Stimulated activated CD8-positive, alpha-beta memory T cell treated with anti-CD3 and anti-CD28 coated beads, Interleukin-12 subunit alpha, Interleukin-12 subunit beta, amount 100 ng/mL, for 1 hour (primary cell): Measurements from ENCODE around the gene ETV6.
"Not testable (repeated sequence)": the region's sequence is repeated elsewhere in the genome, so short reads cannot be mapped to it uniquely, and the experiment has no call there.

Experiments used
- DNase-seq: peaks from one replicate; pipeline ENCODE4 v3.0.0-alpha.2; 2020; ENCODE audit warnings: low read depth

Gene ETV6

DNA sequence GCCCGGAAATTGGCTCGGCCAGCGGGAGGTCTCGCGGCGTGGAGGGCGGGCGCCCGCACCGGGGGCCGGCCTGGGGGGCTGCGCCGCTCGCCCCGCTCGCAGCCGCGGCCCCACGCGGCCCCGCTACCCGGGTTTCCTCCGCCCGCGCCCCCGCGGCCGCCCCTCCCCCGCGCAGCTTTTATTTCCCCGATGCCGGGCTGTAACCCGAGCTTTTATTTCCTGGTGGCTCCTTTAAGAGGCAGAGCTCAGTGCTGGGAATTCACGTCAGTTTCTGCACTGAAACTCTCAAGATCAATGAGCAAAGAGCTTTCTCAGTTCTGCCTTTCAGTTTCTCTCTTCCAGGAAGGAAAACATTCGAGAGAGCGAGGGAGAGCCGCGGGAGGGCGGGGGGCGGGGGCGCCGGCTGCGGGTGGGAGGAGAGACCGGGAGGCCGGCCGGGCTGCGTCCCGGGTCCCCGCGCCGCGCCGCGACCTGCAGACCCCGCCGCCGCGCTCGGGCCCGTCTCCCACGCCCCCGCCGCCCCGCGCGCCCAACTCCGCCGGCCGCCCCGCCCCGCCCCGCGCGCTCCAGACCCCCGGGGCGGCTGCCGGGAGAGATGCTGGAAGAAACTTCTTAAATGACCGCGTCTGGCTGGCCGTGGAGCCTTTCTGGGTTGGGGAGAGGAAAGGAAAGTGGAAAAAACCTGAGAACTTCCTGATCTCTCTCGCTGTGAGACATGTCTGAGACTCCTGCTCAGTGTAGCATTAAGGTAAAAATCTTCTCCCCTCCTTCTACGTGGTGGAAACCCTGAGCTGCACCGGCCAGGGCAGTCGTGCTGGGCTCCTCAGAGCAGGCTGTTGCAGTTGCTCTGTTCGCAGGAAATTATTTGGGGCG is at the start of gene ETV6:
Gene ETV6 (plus strand): TSS at position 262 of the 873 bp plus-strand sequence. CDS start 454 bp downstream, at position 716.
- peak; percentile 37 for DNase-seq

DNA sequence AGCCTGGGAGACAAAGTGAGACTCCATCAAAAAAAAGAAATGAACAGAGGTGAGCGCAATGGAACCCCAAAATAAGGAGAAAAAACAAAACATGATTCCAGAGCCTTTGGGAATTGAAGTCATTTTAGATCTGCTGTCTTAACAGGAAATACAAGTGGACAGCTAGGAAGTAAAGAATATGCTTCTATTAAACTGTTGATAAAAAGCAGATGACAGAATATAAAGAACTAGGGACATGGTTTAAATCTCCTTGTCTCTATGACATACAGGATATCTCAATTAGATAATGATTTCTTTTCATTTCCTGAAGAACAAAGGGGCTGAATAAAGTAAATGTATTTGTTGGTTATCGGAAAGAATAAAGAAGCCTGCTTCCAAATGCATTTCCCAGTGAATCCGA is 49.3 kb upstream of the ETV6 start:
- DNase-seq, result no peak

DNA sequence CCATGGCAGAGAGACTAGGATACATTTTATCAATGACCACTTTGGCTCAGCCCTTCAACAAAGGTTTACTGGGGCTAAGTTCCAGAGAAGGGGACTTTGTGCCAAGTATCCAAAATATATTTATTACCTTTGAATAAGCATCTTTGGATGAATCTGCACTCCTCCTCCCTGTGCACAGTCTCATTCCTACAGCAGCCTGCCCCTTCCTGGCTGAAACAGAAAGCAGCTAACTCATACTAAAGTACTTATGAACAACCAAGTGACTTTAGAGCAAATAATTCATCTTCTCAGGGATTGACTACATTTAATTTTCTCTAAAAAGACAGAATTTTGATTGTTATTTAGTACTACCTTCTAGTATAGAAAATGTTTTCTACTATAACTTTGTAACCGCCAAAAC is 47.8 kb upstream of the ETV6 start:
- no peak for DNase-seq

DNA sequence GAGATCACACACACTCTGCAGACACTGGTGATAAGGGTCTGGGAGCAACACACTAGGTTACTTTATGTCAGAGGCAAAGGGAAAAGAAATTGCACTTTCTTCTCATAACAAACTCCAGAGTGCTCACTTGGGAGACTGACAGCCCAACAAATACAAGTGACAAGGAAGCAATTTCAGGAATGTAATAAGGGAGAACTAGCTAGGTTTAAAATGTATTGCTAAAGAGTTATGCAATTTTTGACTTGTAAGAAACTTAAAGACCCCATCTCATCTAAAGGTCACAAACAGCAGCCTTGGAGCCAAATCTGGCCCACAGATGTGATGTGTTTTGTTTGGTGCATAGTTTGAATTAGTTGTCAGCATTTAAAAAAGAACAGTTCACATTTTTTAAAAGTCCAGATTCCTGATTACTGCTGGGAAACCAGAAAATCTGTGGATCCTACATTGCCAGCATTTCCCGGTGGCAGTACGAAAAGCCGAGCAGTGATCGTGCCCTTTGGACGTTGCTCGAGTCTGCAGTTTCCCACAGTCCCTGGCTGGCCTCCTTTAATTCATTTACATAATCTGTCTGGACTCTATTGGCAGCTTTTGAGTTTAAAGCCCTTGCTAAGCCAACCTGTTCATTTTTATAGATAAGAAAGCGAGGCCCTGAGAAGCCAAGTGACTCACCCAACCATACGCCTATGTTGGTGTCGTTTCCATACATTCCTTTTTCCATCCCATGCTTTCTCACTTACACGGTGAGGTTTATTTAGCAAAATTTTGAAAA is 42.0 kb upstream of the ETV6 start:
- no peak for DNase-seq

DNA sequence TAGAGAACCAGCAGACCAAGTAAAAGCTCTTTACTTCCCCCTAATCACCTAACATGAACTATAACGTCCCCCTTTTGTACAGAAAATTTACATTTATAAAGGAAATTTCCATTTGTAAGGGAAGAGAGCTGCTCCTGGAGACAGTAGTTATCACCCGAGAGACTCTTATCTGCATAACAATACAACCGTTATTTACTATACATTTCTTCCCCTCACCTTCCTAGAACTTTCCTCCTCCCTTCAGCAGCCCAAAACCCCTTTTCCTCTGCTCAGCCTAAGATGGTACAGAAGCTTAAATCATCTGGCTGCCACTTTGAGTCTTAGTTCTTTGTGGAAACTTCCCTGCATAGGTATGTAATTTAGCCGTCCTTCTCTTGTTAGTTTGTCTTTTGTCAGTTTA is 40.4 kb upstream of the ETV6 start:
- no peak for DNase-seq

DNA sequence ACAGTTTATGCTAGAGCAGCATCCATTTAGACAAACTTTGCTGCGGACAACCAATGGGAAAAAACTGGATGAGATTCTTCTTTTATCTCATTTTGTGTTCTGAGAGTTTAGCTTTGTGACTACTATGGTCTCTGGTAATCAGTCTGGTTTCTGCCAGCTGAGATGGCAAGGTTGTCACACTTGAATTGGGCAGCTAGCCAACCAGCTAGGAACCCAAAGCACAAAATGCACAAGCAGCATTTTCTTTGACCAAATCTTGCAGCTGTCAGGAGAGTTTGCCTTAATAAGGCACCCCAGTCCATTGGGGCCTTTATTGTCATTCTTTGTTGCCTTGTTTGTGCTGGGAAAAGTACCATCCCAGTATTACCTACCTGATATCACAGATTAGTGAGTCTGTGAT is 34.0 kb upstream of the ETV6 start:
- no peak for DNase-seq

DNA sequence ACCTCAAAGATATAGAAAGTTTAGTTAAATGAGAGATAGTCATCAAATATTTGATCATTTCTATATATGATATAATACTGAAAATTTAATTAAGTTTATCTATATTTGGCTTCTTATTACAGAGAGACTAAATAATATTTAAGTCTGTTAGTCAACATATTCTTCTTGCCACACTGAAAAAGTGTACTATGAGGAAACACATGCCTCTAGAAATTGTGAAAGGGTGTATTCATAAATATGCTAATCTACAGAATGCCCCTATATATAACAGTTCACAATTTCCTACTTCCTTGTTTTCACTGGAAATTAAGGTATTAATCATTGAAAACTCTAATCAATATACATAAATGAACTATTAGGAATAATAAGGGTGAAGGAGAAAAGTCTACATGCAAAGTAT is 31.4 kb upstream of the ETV6 start:
- DNase-seq, result no peak

DNA sequence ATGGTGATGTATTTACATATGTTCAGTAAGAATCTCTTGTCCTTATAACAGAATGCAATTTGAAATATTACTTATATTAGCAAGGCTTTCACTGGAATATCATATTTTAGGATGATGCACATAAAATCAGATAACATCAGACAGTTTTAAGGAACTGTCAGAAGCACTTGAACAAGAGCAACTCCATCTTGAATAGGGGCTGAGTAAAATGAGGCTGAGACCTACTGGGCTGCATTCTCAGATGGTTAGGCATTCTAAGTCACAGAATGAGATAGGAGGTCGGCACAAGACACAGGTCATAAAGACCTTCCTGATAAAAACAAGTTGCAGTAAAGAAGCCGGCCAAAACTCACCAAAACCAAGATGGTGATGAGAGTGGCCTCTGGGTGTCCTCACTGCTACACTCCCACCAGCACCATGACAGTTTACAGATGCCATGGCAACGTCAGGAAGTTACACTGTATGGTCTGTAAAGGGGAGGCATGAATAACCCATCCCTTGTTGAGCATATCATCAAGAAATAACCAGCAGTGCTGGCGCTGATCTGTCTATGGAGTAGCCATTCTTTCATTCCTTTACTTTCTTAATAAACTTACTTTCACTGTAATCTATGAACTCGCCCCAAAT is 27.6 kb upstream of the ETV6 start:
- DNase-seq, result no peak

DNA sequence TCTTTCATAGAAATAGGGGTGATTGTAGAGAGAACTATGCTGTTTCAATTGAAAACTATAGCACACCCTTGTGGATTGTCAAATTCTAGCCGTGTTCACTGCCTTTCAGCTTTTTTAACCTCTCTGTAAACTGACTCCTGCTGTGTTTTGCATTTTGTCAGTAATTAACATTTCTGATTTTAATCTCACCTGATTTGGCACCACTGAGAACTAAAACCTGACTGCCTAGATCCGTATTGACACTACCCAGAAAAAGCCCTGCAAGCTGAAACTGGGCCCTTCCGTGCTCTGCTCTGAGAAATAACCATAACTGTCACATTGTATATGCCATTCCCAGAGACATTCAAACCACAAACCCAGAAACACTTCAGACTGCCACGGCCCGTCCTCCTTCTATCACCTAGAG is 26.6 kb upstream of the ETV6 start:
- DNase-seq, result no peak

DNA sequence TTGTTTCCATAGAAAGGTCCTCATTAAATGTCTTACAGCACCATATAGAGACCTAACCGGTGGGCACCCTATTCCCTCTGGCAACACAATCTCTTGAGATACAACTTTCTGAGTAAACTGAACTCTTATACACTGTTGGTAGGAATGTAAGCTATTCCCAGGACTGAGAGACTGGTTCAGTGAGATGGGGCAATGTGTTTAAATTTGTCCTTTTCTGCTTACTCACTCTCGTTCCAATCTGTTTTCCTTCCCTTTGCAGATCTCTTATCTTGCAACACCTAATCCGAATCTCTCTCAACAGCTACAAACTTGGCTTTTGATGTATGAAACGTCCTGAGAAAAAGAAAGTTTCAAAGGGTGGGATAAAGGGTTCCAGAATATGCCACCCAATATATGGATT is 26.1 kb upstream of the ETV6 start:
- no peak for DNase-seq

DNA sequence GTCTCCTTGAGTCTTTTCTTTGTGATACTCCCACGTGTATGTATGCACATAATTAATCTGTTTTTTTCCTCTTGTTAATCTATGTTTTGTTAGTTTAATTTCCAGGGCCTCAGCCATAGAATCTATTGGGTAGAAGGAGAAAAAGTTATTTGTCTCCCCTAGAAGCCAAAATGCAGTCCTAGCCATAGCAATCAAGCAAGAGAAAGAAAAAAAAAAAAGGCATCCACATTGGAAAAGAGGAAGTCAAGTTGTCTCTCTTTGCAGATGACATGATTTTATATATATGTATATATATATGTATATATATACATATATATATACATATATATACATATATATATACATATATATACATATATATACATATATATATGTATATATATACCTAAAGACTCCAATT is 25.4 kb upstream of the ETV6 start:
- DNase-seq, result no peak

DNA sequence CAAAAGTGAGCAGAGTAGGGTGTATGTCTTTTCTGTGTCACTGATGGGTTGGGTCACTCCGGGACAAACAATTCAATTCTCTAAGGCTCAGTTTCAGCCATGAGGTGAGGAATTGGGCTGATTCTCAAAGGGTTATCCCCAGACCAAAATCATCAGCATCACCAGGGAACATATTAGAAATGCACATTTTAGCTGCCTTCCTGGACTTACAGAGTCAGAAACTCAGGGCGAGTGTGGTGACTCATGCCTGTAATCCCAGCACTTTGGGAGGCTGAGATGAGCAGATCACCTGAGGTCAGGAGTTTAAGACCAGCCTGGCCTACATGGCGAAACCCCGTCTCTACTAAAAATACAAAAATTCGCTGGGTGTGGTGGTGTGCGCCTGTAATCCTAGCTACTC is 21.8 kb upstream of the ETV6 start:
- DNase-seq, result not testable (repeated sequence)

DNA sequence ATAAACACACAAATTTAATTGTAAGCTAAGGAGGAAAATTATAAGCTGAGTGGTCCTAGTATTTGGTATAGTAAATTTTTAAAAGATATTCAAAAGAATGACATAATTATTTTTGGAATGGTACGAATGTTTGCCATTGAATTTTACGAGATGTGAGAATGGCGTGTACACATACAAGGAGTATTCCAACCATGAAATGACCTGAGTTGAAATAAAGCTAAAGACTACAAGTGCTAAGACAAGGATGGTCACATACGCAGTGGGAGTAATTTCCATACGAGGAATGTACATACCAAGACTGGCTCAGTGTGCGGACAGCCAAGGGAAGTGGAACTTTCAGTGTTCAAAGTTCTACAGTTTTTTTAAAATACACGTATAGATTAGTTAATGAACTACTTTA is 21.1 kb upstream of the ETV6 start:
- DNase-seq, result no peak

DNA sequence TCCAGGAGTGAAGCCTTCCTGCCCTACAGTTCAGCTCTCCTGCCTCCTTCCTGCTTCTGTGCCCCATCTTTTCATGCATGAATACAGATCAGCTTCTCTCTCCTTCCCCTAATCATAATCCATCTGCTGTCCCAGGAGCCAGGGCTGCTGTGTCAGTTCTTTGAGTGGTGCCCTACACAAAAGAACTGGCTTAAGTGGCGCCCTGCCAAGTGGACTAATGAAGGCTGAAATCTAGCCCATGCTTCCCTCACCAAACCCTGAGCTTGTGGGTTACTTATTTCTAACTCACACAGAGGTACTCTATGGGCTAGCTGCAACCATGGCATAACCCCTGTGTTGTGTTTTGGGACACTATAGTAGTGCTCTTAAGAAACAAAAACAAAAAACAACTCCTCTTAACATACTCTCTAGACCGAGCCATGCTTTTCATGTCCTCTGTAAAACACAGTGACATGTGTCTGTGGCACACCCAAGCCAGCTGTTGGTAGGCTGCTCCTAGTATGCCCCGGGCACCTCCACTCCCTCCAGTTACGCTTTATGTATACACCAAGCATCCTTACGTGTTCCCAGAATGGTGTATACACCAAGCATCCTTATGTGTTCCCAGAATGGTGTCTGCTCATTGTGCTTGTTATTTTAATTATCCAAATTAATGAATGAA is 19.3 kb upstream of the ETV6 start:
- no peak for DNase-seq

DNA sequence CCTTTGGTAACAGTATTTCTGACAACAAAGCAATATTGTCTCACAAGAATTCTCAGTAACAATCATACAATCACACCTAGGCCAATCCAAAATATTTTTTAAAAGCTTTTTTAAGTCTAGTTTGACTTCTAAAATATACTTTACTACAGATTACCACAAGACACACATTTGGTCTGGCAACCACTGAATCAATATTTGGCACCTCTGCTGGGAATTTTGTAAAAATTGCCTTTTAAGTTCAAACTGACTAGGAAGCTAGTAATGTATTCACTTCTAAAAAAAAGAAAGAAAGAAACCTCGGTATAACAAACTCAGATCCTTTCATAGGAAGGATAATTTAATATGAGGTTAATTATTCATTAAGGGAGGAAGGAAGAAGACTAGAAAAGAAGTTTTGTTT is 18.2 kb upstream of the ETV6 start:
- DNase-seq, result no peak

DNA sequence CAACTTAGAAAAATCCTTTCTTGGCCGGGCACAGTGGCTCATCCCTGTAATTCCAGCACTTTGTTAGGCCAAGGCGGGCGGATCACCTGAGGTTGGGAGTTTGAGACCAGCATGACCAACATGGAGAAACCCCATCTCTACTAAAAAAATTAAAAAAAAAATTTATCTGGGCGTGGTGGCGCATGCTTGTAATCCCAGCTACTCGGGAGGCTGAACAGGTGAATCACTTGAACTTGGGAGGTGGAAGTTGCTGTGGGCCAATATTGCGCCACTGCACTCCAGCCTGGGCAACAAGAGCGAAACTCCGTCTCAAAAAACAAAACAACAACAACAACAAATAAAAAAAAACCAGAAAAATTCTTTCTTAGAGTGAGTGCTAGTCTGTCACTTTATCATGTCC is 17.6 kb upstream of the ETV6 start:
- not testable (repeated sequence) for DNase-seq

DNA sequence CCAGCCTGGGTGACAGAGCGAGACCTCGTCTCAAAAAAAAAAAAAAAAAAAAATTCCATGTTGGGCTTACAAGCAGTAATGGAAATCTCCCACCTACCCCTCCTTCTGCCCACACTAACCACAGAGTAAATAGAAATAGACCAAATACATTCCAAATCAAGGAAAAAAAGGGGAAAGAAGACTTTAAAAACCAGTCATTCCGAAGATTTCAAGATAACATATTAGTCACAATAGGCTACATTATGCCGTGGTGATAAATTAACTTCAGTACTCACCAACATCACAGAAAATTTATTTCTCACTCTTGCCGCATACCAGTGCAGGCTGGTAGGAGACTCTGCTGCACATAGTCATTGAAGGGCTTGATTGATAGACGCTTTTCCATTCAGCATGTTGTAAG is 15.5 kb upstream of the ETV6 start:
- DNase-seq, result no peak

DNA sequence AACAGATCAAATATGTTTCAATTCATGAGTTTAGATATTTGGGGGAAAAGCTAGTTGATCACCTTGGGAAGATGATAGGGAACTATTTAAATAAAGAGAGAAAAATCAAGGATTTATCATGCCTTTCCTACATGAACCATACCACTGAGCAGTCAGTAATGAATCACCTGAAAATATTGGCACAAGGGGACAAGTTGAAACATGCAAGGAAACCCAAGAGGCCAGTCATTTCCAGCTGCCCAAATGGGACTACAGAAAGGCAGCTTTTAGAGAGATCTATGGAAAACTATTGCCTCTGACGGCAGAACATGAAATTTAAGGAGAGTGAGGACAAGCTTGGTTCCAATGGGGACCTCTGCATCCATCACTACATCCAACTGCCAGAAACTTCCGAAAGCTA is 14.1 kb upstream of the ETV6 start:
- DNase-seq, result no peak

DNA sequence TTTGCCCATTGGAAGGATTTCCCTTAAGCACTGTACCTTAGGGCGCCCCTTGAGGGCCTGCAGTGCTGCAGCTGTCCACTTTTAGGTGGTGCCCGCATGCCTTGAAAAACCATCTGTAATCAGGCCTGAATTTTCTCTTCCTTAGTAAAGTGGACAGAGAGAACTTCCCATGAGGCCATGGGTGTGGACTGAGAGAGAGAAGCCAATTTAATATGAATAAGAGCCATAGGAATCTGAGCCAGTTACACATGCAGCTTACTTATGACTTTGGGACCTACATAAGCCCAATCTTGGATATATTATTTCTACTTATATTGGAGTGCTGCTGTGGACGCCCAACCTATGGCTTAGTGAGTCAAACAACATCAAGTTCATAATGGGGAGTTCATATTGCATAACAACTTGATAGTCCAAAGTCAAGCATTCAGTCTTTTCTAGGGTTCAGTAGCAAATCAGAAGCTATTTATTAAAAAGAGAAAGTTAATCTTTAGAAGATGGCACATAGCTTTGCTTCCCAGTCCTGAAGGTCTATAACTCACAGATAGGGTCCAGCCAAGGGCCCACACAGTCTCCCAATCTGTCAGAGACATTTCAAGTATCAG is 11.1 kb upstream of the ETV6 start:
- DNase-seq, result no peak

DNA sequence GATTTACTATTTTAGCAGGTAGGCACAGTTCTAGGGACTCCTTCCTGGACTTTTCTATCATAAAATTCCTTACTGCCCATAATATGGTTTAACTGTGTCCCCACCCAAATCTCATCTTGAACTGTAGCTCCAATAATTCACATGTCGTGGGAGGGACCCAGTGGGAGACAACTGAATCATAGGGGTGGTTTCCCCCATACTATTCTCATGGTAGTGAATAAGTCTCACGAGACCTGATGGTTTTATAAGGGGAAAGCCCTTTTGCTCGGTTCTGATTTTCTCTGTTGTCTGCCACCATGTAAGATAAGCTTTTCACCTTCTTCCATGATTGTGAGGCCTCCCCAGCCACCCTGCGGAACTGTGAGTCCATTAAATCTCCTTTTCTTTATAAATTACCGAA is 10.0 kb upstream of the ETV6 start:
- no peak for DNase-seq

DNA sequence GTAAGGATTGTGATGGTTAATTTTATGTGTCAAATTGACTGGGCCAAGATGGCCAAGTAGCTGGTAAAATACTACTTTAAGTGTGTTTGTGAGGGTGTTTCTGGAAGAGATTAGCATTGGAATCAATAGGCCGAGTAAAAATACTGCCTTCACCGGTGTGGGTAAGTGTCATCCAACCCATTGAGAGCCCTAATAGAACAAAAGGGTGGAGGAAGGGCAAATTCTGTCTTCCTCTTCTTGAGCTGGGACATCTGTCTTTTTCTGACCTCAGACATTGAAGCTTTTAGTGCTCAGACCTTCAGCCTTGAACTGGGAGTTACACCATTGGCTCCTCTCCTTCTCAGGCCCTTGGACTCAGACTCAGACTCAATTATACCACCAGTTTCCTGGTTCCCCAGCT is 8.0 kb upstream of the ETV6 start:
- DNase-seq, result no peak

DNA sequence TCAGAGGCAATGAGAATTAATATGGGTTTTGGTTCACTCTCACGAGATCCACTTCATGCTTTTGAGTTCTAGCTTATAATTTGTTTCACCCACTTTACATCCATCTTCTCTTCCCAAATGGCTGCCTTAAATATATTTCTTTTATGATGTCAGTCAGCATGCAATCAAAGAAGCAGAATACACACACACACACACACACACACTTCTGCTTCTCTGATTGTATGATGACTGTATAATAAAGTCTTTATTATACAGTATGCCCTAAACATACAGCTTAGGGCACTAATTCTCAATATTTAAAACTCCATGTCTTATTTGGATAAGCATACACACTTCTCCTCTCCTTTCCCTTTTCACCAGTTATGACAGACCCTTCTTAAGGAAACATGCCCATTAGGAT is 6.7 kb upstream of the ETV6 start:
- DNase-seq, result no peak
